Measurements from ENCODE around the gene CLMP. TPM values are rescaled to one million over a fixed set of nuclear protein-coding genes. Genes with fewer than 3 reads are reported as not detected.

The CLMP gene, protein sequence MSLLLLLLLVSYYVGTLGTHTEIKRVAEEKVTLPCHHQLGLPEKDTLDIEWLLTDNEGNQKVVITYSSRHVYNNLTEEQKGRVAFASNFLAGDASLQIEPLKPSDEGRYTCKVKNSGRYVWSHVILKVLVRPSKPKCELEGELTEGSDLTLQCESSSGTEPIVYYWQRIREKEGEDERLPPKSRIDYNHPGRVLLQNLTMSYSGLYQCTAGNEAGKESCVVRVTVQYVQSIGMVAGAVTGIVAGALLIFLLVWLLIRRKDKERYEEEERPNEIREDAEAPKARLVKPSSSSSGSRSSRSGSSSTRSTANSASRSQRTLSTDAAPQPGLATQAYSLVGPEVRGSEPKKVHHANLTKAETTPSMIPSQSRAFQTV
- total RNA-seq (2022; extraction: Qiagen RNA extraction) = 15.2 to 30.3 TPM (median 25.1 TPM) in 5 replicates

DNA sequence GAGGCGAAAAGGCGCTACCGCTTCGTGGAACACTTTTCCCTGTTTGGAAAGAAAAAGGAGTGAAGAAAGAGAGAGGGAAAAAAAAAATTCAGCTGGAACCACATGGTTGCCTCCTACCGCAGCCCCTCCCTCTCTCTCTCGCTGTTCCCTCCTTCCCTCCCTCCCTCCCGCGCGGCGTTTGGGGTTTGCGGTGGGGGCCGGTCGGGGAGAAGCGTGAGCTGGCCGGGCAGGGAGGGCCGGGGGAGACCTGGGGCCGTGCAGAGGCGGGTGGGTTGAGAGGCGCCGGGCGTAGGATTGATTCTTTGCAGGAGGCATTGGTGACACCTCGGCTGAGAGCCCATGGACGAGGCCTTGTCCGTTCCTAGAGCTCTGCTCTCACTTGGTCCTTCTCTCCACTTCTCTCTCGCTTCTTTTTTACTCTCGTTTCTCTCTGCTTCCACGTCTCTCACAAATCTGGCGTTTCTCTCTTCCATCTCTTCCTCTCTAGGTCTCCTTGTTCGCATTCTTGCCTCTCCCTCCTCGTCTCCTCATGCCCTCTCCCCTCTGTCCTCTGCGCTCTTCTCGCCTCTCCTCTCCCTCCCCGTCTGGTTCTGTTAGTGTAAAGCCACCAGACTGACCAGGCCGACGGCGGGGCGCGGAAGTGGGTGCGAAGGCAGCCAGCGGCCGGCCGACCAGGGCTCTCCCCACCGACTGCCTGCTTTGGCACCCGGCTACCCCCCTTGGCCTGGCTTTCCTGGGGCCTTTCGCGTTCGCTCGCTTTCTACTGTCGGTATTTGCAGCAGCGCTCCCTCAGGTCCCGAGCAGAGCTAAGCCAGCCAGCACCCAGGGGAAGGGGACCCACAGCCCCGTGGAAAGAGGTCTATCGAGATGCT, at the start of gene CLMP:
Gene CLMP, minus strand, starts transcription at position 61 of the 872 bp plus-strand sequence. CDS start 308 bp downstream, outside the sequence.

GRCh38 chr11:123061403-123062157, 133.5 kb downstream of the CLMP start, which contains the start of gene HSPA8:
Gene HSPA8, minus strand, starts transcription at chr11:123062136. Its CDS starts 812 bp downstream, at chr11:123061324.

Other genes starting within 250 kb of the CLMP start
- not detected in 5 replicates for gene BSX, start 213.4 kb downstream of the CLMP start, total RNA-seq (2022; extraction: Qiagen RNA extraction)
- 1,414 to 2,039 TPM (median 1,628 TPM) in 5 replicates for gene HSPA8, start 133.1 kb downstream of the CLMP start, total RNA-seq (2022; extraction: Qiagen RNA extraction)
- gene GRAMD1B, start 235.0 kb upstream of the CLMP start, total RNA-seq (2022; extraction: Qiagen RNA extraction) = 28.4 to 45.0 TPM (median 41.9 TPM) in 5 replicates